HFFc6 (cell line): ENCODE results near the gene RGN. TPM values are rescaled to one million over a fixed set of nuclear protein-coding genes. Genes with fewer than 3 reads are reported as not detected.

Experiments used
- DNase-seq: peaks from one replicate; pipeline ENCODE4 v3.0.0-alpha.2; 2018
- H3K27ac Mint-ChIP-seq: 2 replicates; pipeline ENCODE4 v1.8.0; 2020; ENCODE audit warnings: mild to moderate bottlenecking, mixed read lengths
- H3K27me3 Mint-ChIP-seq: 2 replicates; pipeline ENCODE4 v1.8.0; 2021; ENCODE audit warnings: mild to moderate bottlenecking, moderate library complexity, mixed read lengths; ENCODE audit not compliant: insufficient read depth
- H3K36me3 Mint-ChIP-seq: 2 replicates; pipeline ENCODE4 v1.8.0; 2021; ENCODE audit warnings: low read depth, mixed read lengths
- H3K4me1 Mint-ChIP-seq: 2 replicates; pipeline ENCODE4 v1.8.0; 2020; ENCODE audit warnings: low read depth, mixed read lengths
- H3K4me3 Mint-ChIP-seq: 2 replicates; pipeline ENCODE4 v1.8.0; 2020; ENCODE audit warnings: mild to moderate bottlenecking, moderate library complexity, mixed read lengths
- H3K9me3 Mint-ChIP-seq: 2 replicates; pipeline ENCODE4 v1.8.0; 2020; ENCODE audit warnings: mild to moderate bottlenecking, mixed read lengths
- CTCF ChIP-seq: fragments of 200-600 bp; sonication (generic); IDR thresholded peaks from 2 replicates; pipeline ENCODE4 v1.5.0; 2021; ENCODE audit warnings: antibody characterized with exemption, mild to moderate bottlenecking
- total RNA-seq, 6 experiments: library from RNA; stranded (reverse); fragmentation: NEBNext Ultra II Directional; extraction: Animal tissue kit (Norgen Biotek cat#: 25700); gene quantifications; 2 replicates in 1 of 6; 3 replicates in 5 of 6; pipeline ENCODE4 v1.2.3, GENCODE V29; 2021

RGN gene
- total RNA-seq, 6 experiments from 2014 or later: 0.46 to 2.5 (median 0.67) TPM

GRCh38 chrX:47080915-47081236 is 2.6 kb downstream of the RGN start:
- H3K27ac Mint-ChIP-seq: no peak overlapping the region
- no peak for TF ChIP-seq CTCF
- H3K4me3 Mint-ChIP-seq: no peak overlapping the region
- no peaks in the 10 kb centered on the region for H3K9me3 Mint-ChIP-seq
- H3K36me3 Mint-ChIP-seq: no peaks in the 10 kb centered on the region
- no peaks in the 10 kb centered on the region for H3K4me1 Mint-ChIP-seq
- no peak for DNase-seq
- no peaks in the 10 kb centered on the region; the same call in 1 of the 2 replicates for H3K27me3 Mint-ChIP-seq

- TF ChIP-seq CTCF: no peak
- Mint-ChIP-seq H3K4me3 (no peak overlapping the region), H3K36me3 (no peaks in the 10 kb centered on the region), H3K27ac (no peak overlapping the region), H3K27me3 (no peaks in the 10 kb centered on the region; the same call in none of the 2 replicates), H3K4me1 (peaks cover 11% of the 10 kb centered on the region; the same call in 1 of the 2 replicates), H3K9me3 (no peaks in the 10 kb centered on the region)
- DNase-seq: peak; percentile 0
These were observed 13.0 kb downstream of the RGN start for GRCh38 chrX:47091149-47091775.

- peak; percentile 73 for TF ChIP-seq CTCF
- DNase-seq: peak; percentile 17
- no peak overlapping the region for H3K27ac Mint-ChIP-seq
- H3K9me3 Mint-ChIP-seq: no peaks in the 10 kb centered on the region
- H3K36me3 Mint-ChIP-seq: no peaks in the 10 kb centered on the region
- H3K27me3 Mint-ChIP-seq: peaks cover 2% of the 10 kb centered on the region; the same call in 1 of the 2 replicates
- no peak overlapping the region for H3K4me3 Mint-ChIP-seq
- H3K4me1 Mint-ChIP-seq: peaks cover 11% of the 10 kb centered on the region; the same call in 1 of the 2 replicates
These were observed 15.0 kb downstream of the RGN start for GRCh38 chrX:47093248-47093647.

- no peaks in the 10 kb centered on the region for H3K9me3 Mint-ChIP-seq
- H3K27ac Mint-ChIP-seq: no peak overlapping the region
- peaks cover 3% of the 10 kb centered on the region; the same call in 1 of the 2 replicates for H3K27me3 Mint-ChIP-seq
- H3K4me1 Mint-ChIP-seq: peaks cover 11% of the 10 kb centered on the region; the same call in 1 of the 2 replicates
- no peak overlapping the region for H3K4me3 Mint-ChIP-seq
- TF ChIP-seq CTCF: no peak
- DNase-seq: no peak
- no peaks in the 10 kb centered on the region for H3K36me3 Mint-ChIP-seq
These were observed 15.6 kb downstream of the RGN start for GRCh38 chrX:47093860-47094259.

- Mint-ChIP-seq H3K36me3 (no peaks in the 10 kb centered on the region), H3K9me3 (no peaks in the 10 kb centered on the region), H3K4me1 (no peaks in the 10 kb centered on the region), H3K4me3 (no peak overlapping the region), H3K27ac (no peak overlapping the region), H3K27me3 (peaks cover 6% of the 10 kb centered on the region; the same call in 1 of the 2 replicates)
- DNase-seq: no peak
- TF ChIP-seq CTCF: no peak
These were observed 18.8 kb downstream of the RGN start for GRCh38 chrX:47097018-47097417.
